ENCODE results near the gene FAM89A. TPM values are rescaled to one million over a fixed set of nuclear protein-coding genes. Genes with fewer than 3 reads are reported as not detected.

FAM89A gene
- total and polyA plus RNA-seq, 2 experiments from 2014 or later: 53.5 to 55.1 TPM

- H3K9me3 ChIP-seq (ENCODE audit: low read depth): peaks cover 8% of the 10 kb centered on the region
- H3K36me3 ChIP-seq (replicated peaks; ENCODE audit: insufficient read depth, low read depth): no peaks in the 10 kb centered on the region
- WGBS (ENCODE audit: low lambda C conversion rate, missing lambda C conversion rate): 94% methylated on average over 4 of the region's 4 CpGs
- H2AFZ ChIP-seq: no peak overlapping the region
- no peak for DNase-seq (ENCODE audit: low spot score)
- no peaks in the 10 kb centered on the region for H3K79me2 ChIP-seq
- no peak overlapping the region for H3K4me3 ChIP-seq
- H3K9me2 ChIP-seq (replicated peaks; ENCODE audit: insufficient read depth): no peaks in the 10 kb centered on the region
- no peak overlapping the region for H3K4me2 ChIP-seq
- H3K4me1 ChIP-seq (ENCODE audit: insufficient read depth): no peaks in the 10 kb centered on the region
- TF ChIP-seq EZH2 (IDR thresholded peaks at IDR 0.05; ENCODE audit: borderline replicate concordance) (no peak), CTCF (IDR thresholded peaks at IDR 0.05; ENCODE audit: poor library complexity) (no peak), EZH2phosphoT487 (IDR thresholded peaks at IDR 0.05; ENCODE audit: low read depth, severe bottlenecking, unreplicated experiment) (no peak)
- no peak overlapping the region for H3K27ac ChIP-seq
- H4K20me1 ChIP-seq (ENCODE audit: insufficient read depth, poor library complexity, severe bottlenecking): no peaks in the 10 kb centered on the region
- H3K27me3 ChIP-seq: no peaks in the 10 kb centered on the region
Observed at GRCh38 chr1:231000201-231000600, 39.9 kb downstream of the FAM89A start.

DNA sequence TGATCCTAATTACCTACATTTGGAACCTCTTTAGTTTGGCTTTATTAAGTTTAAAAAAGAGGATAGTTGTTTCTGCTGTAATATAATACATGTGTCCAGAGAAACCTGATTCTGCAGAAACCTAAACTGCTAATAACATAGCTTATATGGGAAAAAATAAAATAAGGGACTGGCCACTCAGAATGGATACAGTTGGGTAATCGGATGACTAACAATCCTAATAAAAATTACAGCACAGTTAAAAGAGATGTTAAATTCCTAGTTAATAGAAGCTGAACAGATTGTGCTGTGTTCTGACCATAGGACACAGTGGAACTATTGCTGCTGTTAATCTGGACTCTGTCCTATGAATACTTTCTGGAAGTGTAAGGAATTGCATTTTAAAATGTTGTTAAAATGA, 45.2 kb downstream of the FAM89A start:
- no peaks in the 10 kb centered on the region for H3K4me1 ChIP-seq (ENCODE audit: insufficient read depth)
- no peaks in the 10 kb centered on the region for H3K36me3 ChIP-seq (replicated peaks; ENCODE audit: insufficient read depth, low read depth)
- no peak for DNase-seq (ENCODE audit: low spot score)
- no peak overlapping the region for H3K27ac ChIP-seq
- no peak overlapping the region for H3K4me3 ChIP-seq
- WGBS (ENCODE audit: low lambda C conversion rate, missing lambda C conversion rate): 56% methylated on average over 1 of the region's 1 CpG
- no peaks in the 10 kb centered on the region for H3K9me2 ChIP-seq (replicated peaks; ENCODE audit: insufficient read depth)
- no peaks in the 10 kb centered on the region for H4K20me1 ChIP-seq (ENCODE audit: insufficient read depth, poor library complexity, severe bottlenecking)
- no peak overlapping the region for H3K4me2 ChIP-seq
- TF ChIP-seq EZH2 (IDR thresholded peaks at IDR 0.05; ENCODE audit: borderline replicate concordance): no peak
- H3K9me3 ChIP-seq (ENCODE audit: low read depth): no peaks in the 10 kb centered on the region
- H3K79me2 ChIP-seq: peaks cover 2% of the 10 kb centered on the region
- no peaks in the 10 kb centered on the region for H3K27me3 ChIP-seq
- no peak overlapping the region for H2AFZ ChIP-seq

- DNase-seq (ENCODE audit: low spot score): peak; percentile 30
- TF ChIP-seq EZH2 (IDR thresholded peaks at IDR 0.05; ENCODE audit: borderline replicate concordance) (no peak), CTCF (IDR thresholded peaks at IDR 0.05; ENCODE audit: poor library complexity) (no peak), EZH2phosphoT487 (IDR thresholded peaks at IDR 0.05; ENCODE audit: low read depth, severe bottlenecking, unreplicated experiment) (no peak)
- Histone ChIP-seq H3K79me2 (peaks cover 23% of the 10 kb centered on the region), H3K9me2 (replicated peaks; ENCODE audit: insufficient read depth) (no peaks in the 10 kb centered on the region), H2AFZ (no peak overlapping the region), H3K9me3 (ENCODE audit: low read depth) (no peaks in the 10 kb centered on the region), H3K4me1 (ENCODE audit: insufficient read depth) (no peaks in the 10 kb centered on the region), H3K27ac (peak overlapping the region; percentile 53), H3K27me3 (no peaks in the 10 kb centered on the region), H4K20me1 (ENCODE audit: insufficient read depth, poor library complexity, severe bottlenecking) (no peaks in the 10 kb centered on the region), H3K4me3 (no peak overlapping the region), H3K36me3 (replicated peaks; ENCODE audit: insufficient read depth, low read depth) (no peaks in the 10 kb centered on the region), H3K4me2 (no peak overlapping the region)
- WGBS (ENCODE audit: low lambda C conversion rate, missing lambda C conversion rate): 82% methylated on average over 7 of the region's 7 CpGs
Observed at GRCh38 chr1:230992100-230992774, 47.8 kb downstream of the FAM89A start.

GRCh38 chr1:230987448-230987847, 52.6 kb downstream of the FAM89A start:
- Histone ChIP-seq H2AFZ (no peak overlapping the region), H4K20me1 (ENCODE audit: insufficient read depth, poor library complexity, severe bottlenecking) (no peaks in the 10 kb centered on the region), H3K4me1 (ENCODE audit: insufficient read depth) (peaks cover 4% of the 10 kb centered on the region), H3K9me3 (ENCODE audit: low read depth) (no peaks in the 10 kb centered on the region), H3K9me2 (replicated peaks; ENCODE audit: insufficient read depth) (no peaks in the 10 kb centered on the region), H3K79me2 (peaks cover 37% of the 10 kb centered on the region), H3K27me3 (no peaks in the 10 kb centered on the region), H3K4me2 (no peak overlapping the region), H3K36me3 (replicated peaks; ENCODE audit: insufficient read depth, low read depth) (no peaks in the 10 kb centered on the region), H3K4me3 (no peak overlapping the region), H3K27ac (no peak overlapping the region)
- WGBS (ENCODE audit: low lambda C conversion rate, missing lambda C conversion rate): 88% methylated on average over 3 of the region's 3 CpGs
- DNase-seq (ENCODE audit: low spot score): no peak
- TF ChIP-seq EZH2 (IDR thresholded peaks at IDR 0.05; ENCODE audit: borderline replicate concordance): no peak
- no peak for TF ChIP-seq CTCF (IDR thresholded peaks at IDR 0.05; ENCODE audit: poor library complexity)
- no peak for TF ChIP-seq EZH2phosphoT487 (IDR thresholded peaks at IDR 0.05; ENCODE audit: low read depth, severe bottlenecking, unreplicated experiment)

Measured in hepatocyte (in vitro differentiated cells).